HG03064 (cell line): ENCODE results near the gene INPP5E.

Source experiments
- ATAC-seq: cut with Tn5 transposase; IDR thresholded peaks from one replicate; pipeline ENCODE4 v1.9.1; 2021; ENCODE audit warnings: low read depth; ENCODE audit not compliant: unreplicated experiment

Gene INPP5E

DNA sequence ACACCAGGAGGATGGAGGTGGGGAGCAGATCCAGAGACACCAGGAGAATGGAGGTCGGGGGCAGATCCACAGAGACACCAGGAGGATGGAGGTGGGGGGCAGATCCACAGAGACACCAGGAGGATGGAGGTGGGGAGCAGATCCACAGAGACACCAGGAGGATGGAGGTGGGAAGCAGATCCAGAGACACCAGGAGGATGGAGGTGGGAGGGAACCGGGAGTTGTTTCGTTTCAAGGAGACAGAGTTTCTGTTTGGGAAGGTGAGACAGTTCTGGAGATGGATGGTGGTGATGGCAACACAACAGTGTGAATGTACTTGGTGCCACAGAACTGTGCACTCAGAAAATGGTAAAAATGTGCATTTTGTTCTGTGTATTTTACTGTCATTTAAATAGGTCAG, 9.0 kb upstream of the INPP5E start:
- ATAC-seq: no peak

DNA sequence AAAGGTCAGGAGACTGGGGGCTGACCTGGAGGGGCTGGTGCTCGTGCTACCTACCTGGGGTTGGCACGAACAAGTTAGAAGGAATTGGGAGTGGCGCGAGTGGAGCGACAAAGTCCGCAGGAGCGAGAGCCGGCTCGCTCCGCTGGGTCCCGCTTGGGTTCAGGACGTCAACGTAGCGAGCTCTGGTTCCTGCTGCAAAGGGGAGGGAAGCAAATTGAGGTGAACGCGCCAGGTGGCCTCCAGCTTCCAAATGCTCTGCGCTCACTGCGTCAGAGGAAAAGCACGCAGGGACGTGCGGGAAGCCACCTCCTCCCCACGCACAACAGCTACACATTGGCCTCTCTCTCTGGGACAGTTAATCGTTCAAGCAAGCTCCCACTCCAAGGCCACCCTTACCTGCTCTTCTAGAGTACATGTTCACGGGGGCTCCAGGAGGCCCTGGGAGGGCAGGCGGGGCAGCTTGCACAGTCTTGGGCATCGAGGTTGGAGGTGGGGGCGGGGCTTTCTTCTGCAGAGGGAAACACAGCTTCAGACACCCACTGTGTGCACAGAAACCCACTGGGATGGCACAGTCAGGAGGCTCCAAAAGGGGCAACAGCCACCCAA, 7.6 kb upstream of the INPP5E start:
- no peak for ATAC-seq

DNA sequence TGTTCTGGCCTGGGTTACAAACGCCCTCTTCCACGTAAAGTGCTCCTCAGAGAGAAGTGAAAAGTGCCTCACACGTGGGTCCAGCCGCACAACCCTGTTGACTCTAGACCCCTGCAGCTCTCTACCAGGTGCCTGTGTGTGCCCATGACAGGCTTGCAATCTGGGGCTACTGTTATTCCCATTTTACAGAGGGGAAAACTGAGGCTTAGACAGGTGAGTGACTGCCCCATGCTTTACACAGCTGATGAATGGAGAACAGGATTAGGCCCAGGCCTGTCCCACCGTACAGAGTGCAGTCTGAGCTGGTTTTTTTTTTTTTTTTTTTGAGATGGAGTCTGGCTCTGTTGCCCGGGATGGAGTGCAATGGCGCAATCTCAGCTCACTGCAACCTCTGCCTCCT, 6.2 kb upstream of the INPP5E start:
- no peak for ATAC-seq

DNA sequence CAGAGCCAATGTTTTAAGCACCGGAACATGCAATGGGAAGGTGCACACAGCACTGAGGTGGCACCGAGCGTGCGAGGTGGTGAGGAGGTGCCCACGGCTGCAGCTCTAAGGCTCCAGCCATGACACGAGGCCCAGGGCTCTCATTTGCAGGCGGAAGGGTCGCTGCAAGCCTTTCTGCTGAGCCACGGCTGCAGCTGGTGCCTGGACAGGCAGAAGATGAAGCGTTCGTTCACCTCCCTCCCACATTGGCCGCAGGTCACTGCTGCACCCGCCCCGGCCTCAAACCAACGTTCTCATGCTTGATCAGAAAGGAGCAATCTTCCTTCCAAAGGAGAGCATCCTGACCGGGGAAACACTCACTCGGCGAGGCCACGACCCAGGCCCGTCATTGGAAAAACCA, 4.5 kb upstream of the INPP5E start:
- ATAC-seq: no peak

DNA sequence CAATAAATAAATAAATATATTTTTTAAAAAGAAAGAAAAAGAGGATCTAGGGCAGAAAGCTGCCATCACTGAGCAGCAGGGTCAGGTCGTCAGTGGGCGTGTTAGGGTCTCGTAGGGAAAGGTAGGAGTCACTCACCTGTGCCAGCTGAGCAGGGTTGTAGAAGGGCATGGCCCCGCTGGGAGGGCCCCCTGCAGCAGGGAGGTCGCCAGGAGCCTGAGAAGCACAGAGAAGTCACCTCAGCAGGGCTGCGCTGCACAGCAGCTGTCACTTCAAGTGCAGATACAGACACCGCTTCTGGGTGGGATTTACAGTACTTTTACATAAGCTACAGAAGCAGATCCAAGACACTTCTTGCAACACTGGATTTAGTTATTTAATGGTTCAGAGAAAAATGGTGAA, 4.0 kb upstream of the INPP5E start:
- ATAC-seq: no peak

DNA sequence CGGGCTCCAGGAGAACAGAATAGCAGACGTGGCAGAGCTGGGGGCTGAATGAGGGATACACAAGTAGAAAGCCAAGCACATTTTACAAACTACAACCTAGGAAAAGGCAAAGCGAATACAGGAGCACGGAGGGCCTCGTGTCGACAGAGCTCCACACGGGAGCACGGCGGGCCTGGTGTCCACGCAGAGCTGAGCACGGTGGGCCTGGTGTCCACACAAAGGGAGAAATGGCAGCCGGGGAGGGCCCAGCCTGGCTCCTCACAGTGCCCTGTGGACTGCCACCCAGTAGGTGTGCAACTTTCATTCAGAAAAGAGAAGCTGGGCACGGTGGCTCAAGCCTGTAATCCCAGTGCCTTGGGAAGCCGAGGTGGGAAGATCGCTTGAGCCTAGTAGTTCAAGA, 3.4 kb upstream of the INPP5E start:
- ATAC-seq: no peak

DNA sequence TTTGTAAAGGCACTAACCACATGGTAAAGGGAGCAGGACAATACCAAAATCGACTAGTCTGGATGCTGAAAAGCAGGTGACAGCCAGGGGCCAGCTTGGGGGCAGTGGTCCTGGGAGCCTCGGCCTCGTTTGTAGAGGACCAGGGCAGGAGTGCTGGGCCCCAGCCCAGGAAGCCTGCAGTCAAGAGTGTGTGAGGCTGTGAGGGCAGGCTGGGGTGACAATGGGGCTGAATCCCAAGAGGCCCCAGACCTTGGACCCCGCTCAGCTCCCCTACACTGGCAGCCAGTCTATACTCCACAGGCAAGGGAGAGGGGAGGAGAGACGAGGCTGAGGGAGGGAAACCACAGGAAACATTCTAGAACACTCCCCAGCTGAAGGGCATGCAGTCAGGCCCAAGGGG, 2.6 kb upstream of the INPP5E start:
- ATAC-seq: no peak

DNA sequence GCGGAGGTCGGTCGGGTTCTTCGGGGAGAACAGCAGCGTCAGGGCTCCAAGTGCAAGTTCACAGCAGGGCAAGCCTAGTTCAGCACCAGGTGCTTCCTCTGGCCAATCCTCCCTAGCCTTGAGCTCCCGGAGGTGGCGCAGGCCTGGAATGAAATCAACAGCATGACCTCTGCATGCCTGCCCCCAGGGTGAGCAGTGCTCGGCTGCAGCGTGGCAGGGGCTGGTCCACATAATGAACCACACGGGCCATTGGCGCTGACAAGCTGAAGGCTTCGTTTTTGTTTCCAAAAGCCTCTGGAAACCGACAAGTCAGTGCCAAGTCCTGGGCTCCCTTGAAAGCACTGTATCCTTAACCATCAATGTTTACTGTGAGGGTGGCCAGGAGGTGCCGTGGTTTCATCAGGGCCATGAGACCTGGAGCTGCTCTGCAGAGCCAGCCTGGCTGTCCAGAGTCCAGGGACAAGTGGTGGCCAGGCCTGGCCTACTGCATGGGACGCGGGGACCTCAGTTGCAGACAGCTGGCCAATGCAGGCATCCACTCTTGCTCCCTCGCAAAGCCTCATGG, 2.1 kb upstream of the INPP5E start:
- ATAC-seq: no peak

DNA sequence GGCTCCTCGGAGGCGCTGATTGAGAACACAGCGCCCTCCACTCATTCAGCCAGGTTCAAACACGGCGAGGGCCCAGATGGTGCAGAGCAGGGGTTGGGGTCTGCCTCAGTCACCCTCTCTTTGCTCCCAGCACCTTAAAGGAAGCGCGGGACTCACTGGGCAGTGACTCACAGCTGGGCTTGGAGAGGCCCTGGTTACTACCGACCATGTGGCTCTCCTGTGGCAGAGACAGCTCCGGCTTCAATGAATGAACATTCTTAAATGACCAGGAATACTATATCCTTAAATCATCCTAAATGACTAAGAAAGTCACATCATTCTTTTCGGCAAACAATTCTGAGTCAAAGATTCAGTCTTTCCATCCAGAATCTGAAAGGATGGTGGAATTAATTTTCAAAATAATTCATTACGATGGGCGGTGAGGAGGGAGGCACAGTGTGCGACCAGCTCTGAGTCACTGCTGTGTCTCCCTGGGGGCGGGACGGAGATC, 1.6 kb upstream of the INPP5E start:
- ATAC-seq: no peak

DNA sequence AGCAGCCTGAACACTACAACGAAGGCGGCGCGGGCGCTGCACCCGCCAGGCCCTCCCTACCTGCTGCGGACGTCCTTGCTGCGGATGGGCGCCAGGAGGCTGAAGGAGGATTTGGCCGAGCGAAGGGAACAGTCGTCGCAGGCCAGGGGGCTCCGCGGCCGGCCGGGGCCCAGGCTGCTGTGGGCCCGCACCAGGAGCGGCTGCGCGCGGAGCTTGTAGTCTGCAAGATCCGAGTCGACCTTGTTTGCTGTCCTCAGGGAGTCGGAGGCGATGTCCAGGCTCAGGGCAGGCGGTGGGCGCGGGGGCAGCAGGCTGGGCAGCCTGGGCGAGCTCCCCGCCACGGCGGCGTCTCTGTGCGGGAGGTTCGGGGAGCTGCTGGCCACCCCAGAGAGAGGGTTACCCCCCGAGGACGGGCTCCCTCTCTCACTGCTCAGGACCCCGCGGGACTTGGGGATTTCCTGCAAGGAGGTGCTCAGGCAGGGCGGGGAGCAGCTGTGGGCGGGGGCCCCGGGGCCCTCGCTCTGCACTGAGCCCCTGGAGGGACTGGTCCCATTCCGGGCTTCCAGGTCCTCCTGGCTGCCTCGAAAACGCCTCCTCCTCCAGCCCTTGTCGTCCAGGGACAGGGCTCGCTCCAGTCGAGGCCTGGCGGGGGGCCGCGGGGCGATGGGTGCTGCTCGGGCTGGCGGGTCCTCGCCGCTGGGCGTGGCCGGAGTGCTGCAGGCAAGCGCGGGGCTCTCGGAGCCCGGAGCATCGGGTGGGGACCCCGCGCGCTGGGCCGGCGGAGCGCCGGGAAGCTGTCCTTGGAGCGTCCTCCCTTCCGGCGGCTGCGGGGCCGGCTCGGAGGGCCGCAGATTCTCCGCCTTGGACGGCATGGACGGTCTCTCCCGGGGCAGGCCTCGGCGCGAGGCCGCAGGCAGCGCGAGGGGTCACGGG, 831 bp downstream of the INPP5E start:
- ATAC-seq: no peak

DNA sequence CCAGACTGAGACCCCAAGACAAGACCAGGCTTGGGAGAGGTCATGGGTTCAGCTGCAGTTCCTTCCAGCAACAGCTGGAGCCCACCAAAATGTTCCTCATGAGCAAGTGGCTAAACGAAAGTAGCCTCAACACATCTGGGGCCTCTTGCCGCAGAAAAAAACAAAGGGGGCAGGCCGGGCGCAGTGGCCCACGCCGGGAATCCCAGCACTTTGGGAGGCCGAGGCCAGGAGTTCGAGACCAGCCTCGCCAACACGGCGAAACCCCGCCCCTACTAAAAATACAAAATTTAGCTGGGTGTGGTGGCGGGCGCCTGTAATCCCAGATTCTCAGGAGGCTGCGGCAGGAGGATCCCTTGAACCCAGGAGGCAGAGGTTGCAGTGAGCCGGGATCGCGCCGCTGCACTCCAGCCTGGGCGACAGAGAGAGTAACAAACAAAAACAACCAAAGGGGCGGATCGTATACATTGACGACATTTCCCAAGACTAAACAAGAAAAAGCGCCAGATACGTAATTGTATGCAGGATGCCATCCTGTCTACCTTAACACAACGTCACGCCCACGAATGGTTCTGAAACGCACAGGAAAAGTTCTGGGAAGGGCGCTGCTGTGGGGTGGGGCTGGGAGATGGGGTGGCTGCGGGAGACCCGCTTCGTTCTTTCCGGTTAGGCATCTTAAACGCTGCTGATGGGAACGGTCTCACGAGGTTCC, 1.7 kb downstream of the INPP5E start:
- ATAC-seq: no peak

DNA sequence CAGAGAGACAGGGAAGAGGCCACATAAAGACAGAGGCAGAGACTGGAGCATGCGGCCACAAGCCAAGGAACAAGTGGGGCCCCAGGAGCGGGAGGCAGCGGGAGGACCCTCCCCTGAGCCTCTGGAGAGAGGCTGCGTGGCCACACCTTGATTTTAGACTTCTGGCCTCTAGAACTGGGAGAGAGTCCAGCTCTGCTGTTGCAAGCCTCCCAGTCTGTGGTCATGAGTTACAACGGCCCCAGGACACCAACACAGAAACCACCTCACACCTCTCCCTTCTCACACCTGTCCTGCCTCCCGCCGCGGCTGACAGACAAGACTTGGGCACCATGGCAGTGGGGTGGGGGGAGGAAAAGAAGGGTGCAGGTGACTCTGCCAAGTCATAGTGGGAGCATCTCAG, 2.2 kb downstream of the INPP5E start:
- no peak for ATAC-seq

DNA sequence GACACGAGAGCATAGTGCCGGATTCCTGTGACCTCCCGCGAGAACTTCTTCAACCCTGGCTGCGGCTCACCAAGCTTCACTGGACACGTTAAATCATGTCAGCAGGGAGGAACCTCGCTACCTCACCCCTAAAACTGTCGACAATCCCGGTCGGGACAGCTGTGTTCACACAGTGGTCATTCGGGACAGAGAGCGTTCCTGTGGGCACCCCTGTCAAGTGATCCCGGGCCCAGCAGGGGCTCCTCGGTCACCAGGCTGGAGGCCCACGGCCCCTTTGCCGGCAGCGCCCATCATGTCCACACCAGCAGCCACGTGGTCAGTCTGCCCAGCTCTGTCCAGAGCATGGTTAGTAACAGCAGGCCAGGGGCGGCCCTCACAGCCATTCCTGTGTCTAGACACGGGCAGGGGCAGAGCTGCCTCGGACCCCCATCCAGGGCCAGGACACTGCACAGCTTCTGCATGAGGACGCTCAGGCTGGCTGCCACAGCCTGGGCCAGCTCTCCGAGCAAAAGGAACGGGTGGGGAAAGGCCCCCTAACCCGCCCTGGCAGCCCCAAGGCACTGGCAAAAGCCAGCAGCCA, 3.5 kb downstream of the INPP5E start:
- no peak for ATAC-seq

DNA sequence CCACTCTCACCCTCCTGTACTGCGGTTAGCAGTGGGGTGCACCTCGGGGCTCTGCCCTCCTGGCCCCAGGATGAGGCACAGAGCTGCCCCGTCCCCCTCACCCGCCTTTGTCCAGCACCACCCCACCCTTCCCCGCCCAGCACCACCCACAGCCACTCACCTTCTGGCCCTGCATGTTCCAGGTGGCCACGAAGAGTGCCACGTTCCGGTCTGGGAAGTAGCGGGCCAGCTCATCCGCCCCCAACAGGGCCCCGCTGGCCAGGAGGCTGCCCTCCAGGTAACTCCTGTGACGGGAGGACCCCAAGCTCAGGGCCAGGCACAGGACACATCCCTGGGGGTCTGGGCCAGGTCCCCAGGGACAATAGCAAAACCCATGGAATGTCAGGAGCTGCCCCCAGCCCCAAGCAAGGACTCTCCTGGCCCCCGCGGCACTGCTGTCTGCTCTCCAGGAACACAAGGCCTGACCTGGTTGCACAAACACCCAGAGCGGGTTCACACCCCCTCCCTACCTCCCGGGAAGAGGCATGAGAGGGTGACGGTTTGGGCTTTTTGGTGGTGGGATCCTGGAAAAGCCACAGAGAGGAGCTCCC, 5.0 kb downstream of the INPP5E start:
- no peak for ATAC-seq

DNA sequence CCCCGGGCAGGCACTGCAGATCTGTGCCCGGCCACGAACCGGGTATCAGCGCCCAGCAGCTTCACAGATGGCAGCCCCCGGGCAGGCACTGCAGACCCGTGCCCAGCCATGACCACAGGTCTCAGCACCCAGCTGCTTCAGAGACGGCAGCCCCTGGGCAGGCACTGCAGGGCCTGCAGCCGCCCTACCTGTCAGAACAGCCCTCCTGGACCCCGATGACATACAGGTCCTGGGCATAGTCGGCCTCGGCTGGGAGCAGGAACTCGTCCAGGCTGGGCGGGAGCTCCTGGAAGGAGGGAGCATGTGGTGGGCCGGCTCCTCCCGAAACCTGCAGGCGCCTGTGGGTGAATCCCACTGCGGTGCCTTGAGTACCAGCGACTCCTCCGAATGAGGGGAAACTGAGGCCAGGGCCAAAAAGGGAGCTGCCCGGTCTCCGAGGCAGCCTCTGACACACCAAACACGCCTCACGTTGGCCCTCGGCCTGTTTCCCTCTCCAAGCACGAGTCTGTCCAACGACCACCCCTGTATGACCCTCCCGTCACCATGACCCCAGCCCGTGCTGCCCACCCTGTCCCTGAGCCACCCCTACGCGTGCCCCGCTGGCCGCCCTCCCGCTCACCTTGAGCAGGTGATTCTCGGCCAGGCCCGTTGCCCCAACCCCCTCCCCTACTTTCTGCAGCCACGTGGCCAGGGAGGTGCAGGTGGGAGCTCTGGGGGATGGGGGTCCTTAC, 5.6 kb downstream of the INPP5E start:
- ATAC-seq: no peak

DNA sequence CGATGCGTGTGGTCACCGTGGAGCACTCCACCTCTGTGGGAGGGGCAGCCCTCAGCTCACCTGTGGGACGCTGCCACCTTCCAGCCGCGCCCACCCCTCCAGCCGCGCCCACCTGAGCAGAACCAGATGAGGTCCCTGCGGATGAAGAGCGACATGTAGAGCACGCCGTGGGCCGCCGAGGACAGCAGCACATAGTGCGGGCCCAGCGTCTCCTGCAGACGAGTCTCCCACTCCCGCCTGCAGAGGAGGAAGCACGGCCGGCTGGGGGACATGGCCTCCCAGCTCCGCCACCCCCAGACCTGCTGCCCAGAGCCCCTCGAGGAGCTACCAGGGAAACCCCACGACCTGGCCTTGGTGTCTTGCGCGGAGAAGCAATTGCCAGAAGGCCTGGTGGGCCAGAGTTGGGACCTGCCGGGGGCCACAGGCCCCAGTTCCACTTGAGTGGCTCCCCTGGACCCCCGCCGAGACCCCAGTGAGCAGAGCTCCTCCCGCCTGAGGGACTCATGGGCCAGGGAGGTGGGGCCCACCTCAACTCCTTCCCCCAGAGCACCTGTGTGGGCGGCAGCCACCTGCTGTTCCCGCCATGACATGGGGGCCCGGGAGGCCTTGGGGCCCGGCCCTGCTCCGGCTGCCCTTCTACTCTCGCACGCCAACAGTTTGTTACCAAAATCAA, 6.5 kb downstream of the INPP5E start:
- no peak for ATAC-seq

DNA sequence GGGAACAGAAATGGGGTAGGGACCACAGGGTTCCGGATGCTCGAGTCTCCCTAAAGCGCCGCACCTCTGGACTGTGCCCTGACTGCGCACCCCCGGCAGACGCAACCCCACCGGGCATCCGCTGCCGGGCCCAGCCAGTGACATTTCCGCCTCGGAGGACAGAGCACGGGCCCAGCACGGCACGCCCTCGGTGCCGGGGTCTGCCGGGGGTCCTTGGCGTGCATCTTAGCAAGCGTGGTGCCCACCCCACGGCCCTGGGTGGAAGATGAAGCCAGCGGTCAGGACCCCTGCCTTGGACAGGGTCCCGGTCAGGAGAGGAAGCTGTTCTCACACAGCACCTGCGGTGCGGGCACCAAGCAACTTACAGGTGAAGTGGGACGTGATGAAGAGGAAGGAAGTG, 7.1 kb downstream of the INPP5E start:
- no peak for ATAC-seq

DNA sequence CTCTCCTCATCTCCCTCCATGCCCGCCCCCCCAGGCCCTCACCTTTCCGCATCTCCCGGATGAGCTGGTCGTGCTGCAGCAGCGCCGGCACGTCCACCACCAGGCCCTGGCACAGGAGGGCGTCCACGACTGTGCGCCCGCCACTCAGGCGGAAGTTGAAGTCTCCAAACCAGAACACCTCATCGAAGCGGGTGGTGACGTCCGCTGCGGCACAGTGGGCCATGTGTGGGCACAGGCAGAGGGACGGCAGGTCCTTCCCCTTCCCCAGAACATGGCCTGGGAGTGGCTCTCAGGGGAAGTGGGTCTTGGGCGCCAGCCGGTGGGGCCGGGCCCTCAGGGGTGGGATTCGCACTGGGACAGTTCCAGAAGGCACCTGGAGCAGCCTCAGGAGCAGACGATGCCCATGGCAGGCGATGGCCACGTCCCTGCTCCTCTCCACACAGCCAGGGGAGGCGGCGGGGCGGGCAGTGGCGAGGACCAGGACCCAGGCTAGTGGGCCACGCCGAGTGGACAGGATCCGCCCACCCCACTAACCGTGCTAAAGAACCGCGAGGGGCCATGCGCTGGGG, 7.8 kb downstream of the INPP5E start:
- no peak for ATAC-seq
